ENCODE results near the gene ARHGEF39.

ARHGEF39 gene

GRCh38 chr9:35690614-35691333, 25.8 kb upstream of the ARHGEF39 start:
- DNase-seq, result peak; percentile 63

DNA sequence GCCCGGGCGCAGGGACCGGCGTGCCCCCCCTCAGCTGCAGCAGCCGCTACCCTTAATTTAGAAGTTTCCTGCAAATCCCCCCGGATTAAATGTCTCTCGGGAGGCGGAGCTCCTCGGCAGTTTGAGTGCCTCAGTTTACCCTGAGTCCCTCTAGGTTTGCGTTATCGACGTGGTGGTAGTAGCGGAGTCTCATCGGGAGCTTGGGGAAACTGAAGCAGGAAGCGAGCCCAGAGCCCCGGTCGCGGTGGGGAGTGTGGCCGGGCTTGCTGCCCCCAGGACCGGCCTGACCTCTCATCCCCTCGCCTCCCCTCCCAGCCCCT, 25.3 kb upstream of the ARHGEF39 start:
- no peak for DNase-seq

GRCh38 chr9:35689542-35690293, 24.7 kb upstream of the ARHGEF39 start, which contains the start of gene TPM2:
Gene TPM2, minus strand, starts transcription at chr9:35689925. Its CDS starts 108 bp downstream, at chr9:35689817.
- DNase-seq, result no peak

GRCh38 chr9:35688558-35689541, 23.9 kb upstream of the ARHGEF39 start:
- no peak for DNase-seq

DNA sequence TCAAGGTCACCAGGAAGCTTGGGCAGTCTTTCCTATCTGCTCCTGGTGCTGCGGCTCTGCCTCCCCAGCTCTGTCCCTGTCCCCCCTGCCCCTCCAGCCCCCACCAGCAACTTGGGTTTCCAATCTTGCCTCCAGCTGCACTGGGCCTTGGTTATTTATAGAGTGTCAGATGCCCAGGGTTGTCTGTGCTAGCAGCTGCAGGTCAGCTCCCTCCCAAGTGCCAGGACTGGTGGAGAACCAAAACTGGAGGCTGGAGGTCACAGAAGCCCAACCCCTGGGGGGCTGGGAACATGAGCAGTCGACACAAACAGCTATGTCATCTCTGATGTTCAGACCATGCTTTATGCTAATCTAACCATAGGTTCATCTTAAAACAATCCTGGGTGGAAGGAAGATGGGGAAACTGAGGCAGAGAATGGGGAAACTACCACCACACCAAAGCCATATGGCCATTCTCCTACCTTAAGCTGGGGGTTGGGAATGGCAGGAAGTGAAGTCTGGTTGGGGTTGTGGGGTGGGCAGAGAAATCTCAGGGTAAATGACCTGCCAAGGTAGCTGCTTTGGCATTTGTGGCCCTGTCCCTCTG, 23.1 kb upstream of the ARHGEF39 start:
- DNase-seq, result no peak

DNA sequence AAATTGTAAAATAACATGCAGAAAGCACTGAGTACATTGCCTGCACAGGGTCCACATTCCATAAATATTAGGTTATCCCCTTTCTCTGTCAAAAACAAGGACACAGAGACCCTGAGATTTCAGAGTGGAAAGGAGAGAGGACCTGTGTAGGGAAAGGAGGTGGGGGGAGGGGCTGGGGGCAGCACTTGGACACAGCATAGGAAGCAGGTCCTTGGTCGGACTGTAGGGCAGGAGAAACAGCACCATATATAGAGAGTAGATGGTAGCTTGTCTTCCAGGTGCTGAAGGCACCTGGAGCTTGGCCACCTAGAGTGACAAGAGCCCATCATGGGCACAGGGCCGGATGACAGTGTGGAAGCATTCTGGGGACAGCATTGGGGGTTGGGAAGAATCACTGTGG, 22.3 kb upstream of the ARHGEF39 start:
- DNase-seq, result no peak

- DNase-seq, result no peak
These were observed 21.5 kb upstream of the ARHGEF39 start for GRCh38 chr9:35686222-35687203.

DNA sequence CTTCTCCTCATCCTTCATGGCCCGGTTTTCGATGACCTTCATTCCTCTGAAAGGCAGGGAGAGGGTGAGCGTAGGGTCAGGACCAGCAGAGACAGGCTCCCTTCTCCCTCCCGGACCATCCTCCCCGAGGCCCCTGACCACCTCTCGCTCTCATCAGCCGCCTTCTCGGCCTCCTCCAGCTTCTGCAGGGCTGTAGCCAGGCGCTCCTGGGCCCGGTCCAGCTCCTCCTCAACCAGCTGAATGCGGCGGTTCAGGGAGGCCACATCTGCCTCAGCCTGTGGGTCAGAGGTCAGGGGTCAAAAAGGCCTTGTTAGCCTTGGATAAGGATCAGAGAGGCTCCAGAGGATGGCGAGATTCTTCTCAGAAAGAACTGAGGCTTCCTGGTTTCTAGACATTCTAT, 20.5 kb upstream of the ARHGEF39 start:
- no peak for DNase-seq

DNA sequence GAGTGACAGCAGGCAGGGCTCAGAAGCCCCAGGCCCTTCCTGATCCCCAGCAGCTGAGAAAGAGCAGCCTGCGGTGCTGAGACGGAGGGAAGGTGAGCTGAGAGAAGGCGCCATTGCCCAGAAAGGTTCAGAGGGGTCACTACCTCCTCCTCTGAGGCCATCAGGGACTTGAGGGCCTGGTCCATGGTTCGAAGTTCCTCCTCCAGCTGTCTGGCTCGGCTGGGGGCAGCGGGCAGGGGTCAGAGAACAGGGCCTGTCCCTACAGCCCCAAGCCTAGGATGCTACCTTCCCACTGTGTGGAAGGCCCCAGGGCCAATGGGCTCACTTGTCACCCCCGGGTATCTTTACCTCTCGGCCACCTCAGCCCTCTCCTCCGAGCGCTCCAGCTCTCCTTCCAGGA, 19.9 kb upstream of the ARHGEF39 start:
- no peak for DNase-seq

- no peak for DNase-seq
These were observed 18.3 kb upstream of the ARHGEF39 start for GRCh38 chr9:35683323-35683722.

DNA sequence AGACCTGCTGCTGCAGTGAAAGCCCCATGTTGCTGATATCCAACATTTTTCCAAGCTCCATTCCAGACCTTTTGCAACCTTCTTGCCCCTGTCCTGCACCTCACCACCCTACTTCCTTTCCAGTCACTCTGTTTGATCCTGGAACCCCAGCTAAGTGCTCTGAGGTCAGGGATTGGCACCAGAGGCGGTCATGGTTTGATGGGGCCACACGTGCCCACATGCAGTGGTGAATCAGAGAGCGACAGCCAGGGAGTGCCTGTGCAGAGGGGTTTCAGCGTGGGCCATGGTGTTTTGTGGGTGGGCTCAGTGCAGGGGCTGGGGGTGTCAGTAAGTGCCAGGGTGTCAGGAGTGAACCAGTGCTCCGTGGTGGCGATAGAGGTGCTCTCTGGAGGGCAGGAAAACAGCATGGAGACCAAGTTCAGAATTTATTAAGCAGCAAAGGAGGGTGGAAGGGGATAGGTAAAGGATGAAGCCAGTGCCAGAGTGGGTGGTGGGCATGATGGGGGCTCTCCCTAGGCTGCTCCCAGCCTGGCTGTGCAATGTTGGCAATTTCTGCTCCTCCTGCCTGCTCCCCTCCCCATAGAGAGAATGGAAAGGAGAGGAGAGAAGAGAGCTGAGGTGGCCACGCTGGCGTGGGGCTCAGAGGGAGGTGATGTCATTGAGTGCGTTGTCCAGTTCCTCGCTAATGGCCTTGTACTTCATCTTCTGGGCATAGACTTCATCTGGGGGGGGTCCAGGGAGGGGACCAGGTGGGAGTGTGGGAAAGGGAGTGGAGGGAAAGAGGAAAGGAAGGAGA, 17.7 kb upstream of the ARHGEF39 start:
- no peak for DNase-seq

- DNase-seq, result no peak
These were observed 17.1 kb upstream of the ARHGEF39 start for GRCh38 chr9:35682051-35682450.

GRCh38 chr9:35681341-35682002, 16.5 kb upstream of the ARHGEF39 start:
- no peak for DNase-seq

GRCh38 chr9:35680331-35681105, 15.5 kb upstream of the ARHGEF39 start:
- DNase-seq, result no peak

DNA sequence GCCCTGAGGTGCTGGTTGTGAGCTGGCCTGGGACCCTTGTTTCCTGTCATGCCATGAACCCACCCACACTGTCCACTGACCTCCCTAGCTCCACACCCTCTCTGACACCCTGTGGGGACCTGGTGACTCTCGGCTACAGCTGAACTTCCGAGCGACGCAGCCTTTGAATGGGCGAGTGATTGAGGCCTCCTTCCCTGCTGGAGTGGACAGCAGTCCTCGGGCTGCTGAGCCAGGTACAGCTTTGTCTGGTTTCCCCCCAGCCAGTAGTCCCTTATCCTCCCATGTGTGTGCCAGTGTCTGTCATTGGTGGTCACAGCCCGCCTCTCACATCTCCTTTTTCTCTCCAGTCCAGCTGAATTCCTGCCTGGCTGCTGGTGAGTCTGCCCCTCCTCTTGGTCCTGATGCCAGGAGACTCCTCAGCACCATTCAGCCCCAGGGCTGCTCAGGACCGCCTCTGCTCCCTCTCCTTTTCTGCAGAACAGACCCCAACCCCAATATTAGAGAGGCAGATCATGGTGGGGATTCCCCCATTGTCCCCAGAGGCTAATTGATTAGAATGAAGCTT, 14.9 kb upstream of the ARHGEF39 start:
- no peak for DNase-seq

- no peak for DNase-seq
These were observed 14.1 kb upstream of the ARHGEF39 start for GRCh38 chr9:35679091-35679490.

DNA sequence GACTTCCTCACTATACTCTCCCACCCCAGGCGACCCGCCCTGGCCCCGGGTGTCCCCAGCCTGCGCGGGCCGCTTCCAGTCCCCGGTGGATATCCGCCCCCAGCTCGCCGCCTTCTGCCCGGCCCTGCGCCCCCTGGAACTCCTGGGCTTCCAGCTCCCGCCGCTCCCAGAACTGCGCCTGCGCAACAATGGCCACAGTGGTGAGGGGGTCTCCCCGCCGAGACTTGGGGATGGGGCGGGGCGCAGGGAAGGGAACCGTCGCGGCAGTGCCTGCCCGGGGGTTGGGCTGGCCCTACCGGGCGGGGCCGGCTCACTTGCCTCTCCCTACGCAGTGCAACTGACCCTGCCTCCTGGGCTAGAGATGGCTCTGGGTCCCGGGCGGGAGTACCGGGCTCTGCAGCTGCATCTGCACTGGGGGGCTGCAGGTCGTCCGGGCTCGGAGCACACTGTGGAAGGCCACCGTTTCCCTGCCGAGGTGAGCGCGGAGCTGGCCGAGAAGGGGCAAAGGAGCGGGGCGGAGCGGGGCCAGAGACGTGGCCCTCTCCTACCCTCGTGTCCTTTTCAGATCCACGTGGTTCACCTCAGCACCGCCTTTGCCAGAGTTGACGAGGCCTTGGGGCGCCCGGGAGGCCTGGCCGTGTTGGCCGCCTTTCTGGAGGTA, 10.9 kb upstream of the ARHGEF39 start:
- DNase-seq, result peak; percentile 41

DNA sequence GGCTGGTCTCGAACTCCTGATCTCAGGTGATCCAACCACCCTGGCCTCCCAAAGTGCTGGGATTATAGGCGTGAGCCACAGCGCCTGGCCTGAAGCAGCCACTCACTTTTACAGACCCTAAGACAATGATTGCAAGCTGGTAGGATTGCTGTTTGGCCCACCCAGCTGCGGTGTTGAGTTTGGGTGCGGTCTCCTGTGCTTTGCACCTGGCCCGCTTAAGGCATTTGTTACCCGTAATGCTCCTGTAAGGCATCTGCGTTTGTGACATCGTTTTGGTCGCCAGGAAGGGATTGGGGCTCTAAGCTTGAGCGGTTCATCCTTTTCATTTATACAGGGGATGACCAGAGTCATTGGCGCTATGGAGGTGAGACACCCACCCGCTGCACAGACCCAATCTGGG, 10.2 kb upstream of the ARHGEF39 start:
- no peak for DNase-seq

DNA sequence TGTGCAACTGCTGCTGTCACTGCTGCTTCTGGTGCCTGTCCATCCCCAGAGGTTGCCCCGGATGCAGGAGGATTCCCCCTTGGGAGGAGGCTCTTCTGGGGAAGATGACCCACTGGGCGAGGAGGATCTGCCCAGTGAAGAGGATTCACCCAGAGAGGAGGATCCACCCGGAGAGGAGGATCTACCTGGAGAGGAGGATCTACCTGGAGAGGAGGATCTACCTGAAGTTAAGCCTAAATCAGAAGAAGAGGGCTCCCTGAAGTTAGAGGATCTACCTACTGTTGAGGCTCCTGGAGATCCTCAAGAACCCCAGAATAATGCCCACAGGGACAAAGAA, 9.0 kb upstream of the ARHGEF39 start:
- DNase-seq, result no peak
